Breast epithelium (tissue), 3 donors: Measurements from ENCODE around the gene RYR3.

Experiments
- CTCF ChIP-seq, 3 donors: fragments of 450-650 bp; IDR thresholded peaks; one replicate each; pipeline ENCODE4 v1.5.1; 2016 to 2017; ENCODE audit warnings: antibody characterized with exemption in 3 of 3, mild to moderate bottlenecking in 3 of 3, moderate library complexity in 3 of 3
- POLR2A ChIP-seq: fragments of 450-650 bp; IDR thresholded peaks from one replicate; pipeline ENCODE4 v1.6.1; 2016; ENCODE audit warnings: antibody characterized with exemption, mild to moderate bottlenecking, moderate library complexity

DNA sequence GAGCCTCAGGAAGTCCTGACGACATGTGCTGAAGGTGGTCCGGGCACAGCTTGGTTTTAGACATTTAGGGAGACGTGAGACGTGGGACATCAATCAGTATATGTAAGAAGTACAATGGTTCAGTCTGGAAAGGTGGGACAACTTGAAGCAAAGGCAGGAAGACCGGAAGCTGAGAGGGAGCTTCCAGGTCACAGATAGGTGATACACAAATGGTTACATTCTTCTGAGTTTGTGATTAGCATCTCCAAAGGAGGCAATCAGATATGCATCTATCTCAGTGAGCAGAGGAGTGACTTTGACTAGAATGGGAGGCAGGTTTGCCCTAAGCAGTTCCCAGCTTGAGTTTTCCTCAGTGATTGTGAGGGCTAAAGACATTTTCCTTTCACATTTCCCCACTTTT lies 282.1 kb downstream of the RYR3 start:
- TF ChIP-seq POLR2A, result no peak
- TF ChIP-seq CTCF (IDR thresholded peaks at IDR 0.05), result no peak
